Occipital lobe (tissue), 2 donors: ENCODE results near the gene TBX1. TPM values are rescaled to one million over a fixed set of nuclear protein-coding genes. Genes with fewer than 3 reads are reported as not detected.
"Not testable (repeated sequence)": the region's sequence is repeated elsewhere in the genome, so short reads cannot be mapped to it uniquely, and the experiment has no call there.

Experiments
- DNase-seq: peaks from one replicate; lab custom pipeline; 2025; lab: John Stamatoyannopoulos, UW
- total RNA-seq: library from RNA; depleted of rRNA; stranded (reverse); fragments of >200 nt; gene quantifications from one replicate; pipeline ENCODE4 v1.2.3, GENCODE V29; 2014

Gene TBX1
- total RNA-seq, 1 donor from 2014 or later = 0.62 TPM

- DNase-seq = no peak
These were observed 3.1 kb downstream of the TBX1 start for GRCh38 chr22:19763458-19764298.

GRCh38 chr22:19764299-19764593, 3.7 kb downstream of the TBX1 start:
- DNase-seq = no peak

- DNase-seq = no peak
These were observed 4.3 kb downstream of the TBX1 start for GRCh38 chr22:19764636-19765476.

GRCh38 chr22:19765477-19766239, 5.1 kb downstream of the TBX1 start:
- DNase-seq = no peak

GRCh38 chr22:19766240-19766510, 5.6 kb downstream of the TBX1 start:
- no peak for DNase-seq

GRCh38 chr22:19766511-19767426, 6.2 kb downstream of the TBX1 start:
- no peak for DNase-seq

- no peak for DNase-seq
These were observed 7.1 kb downstream of the TBX1 start for GRCh38 chr22:19767427-19768341.

GRCh38 chr22:19769393-19769715, 8.8 kb downstream of the TBX1 start:
- DNase-seq = no peak

- DNase-seq = no peak
These were observed 10.0 kb downstream of the TBX1 start for GRCh38 chr22:19770349-19771220.

GRCh38 chr22:19772422-19772672, 11.8 kb downstream of the TBX1 start:
- no peak for DNase-seq

- DNase-seq = no peak
These were observed 12.3 kb downstream of the TBX1 start for GRCh38 chr22:19772673-19773469.

GRCh38 chr22:19773470-19774040, 13.0 kb downstream of the TBX1 start:
- no peak for DNase-seq

- no peak for DNase-seq
These were observed 14.1 kb downstream of the TBX1 start for GRCh38 chr22:19774628-19775027.

- no peak for DNase-seq
These were observed 15.1 kb downstream of the TBX1 start for GRCh38 chr22:19775496-19776325.

GRCh38 chr22:19776433-19777031, 16.0 kb downstream of the TBX1 start:
- no peak for DNase-seq

- DNase-seq = not testable (repeated sequence)
These were observed 16.6 kb downstream of the TBX1 start for GRCh38 chr22:19777192-19777591.

- no peak for DNase-seq
These were observed 18.4 kb downstream of the TBX1 start for GRCh38 chr22:19779011-19779421.
